ENCODE measurements around the gene PLEKHN1. TPM values are rescaled to one million over a fixed set of nuclear protein-coding genes. Genes with fewer than 3 reads are reported as not detected.

Gene PLEKHN1
- total RNA-seq, 4 donors from 2014 or later = 0.21 to 2.4 TPM; not detected in 2

DNA sequence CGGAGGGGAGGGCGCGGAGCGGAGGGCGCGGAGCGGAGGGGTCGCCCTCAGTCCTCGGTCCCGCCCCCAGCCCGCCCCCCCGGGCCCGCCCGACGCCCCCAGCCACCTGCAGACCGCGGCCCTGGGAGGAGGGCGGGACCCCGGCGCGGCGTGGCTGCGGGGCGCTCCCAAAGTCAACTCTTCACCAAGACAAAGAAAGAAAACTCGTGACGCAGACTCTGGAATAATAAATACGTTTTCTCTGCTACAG lies 32.4 kb downstream of the PLEKHN1 start:
- Histone ChIP-seq H3K36me3 (no peaks in the 10 kb centered on the region), H3K4me1 (peaks cover 0 to 44% (median 24%) of the 10 kb centered on the region in 4 donors), H3K4me3 (peak overlapping the region in 3 of 4 donors; percentile 45 to 70 (median 49)), H3K27me3 (peaks cover 0 to 46% of the 10 kb centered on the region in 2 donors), H3K27ac (peak overlapping the region in 3 of 4 donors; percentile 85 to 98 (median 92)), H3K9me3 (no peaks in the 10 kb centered on the region)
- 13 to 20% methylated on average over 2 to 3 of the region's 27 CpGs for WGBS, 2 donors
- no peak for TF ChIP-seq POLR2A (IDR thresholded peaks at IDR 0.05)
- no peak for TF ChIP-seq EP300 (IDR thresholded peaks at IDR 0.05)
- TF ChIP-seq, protein P1, sequence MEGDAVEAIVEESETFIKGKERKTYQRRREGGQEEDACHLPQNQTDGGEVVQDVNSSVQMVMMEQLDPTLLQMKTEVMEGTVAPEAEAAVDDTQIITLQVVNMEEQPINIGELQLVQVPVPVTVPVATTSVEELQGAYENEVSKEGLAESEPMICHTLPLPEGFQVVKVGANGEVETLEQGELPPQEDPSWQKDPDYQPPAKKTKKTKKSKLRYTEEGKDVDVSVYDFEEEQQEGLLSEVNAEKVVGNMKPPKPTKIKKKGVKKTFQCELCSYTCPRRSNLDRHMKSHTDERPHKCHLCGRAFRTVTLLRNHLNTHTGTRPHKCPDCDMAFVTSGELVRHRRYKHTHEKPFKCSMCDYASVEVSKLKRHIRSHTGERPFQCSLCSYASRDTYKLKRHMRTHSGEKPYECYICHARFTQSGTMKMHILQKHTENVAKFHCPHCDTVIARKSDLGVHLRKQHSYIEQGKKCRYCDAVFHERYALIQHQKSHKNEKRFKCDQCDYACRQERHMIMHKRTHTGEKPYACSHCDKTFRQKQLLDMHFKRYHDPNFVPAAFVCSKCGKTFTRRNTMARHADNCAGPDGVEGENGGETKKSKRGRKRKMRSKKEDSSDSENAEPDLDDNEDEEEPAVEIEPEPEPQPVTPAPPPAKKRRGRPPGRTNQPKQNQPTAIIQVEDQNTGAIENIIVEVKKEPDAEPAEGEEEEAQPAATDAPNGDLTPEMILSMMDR (IDR thresholded peaks at IDR 0.05) = no peak
- no peak for DNase-seq (ENCODE audit: low spot score in 2 of 2)

DNA sequence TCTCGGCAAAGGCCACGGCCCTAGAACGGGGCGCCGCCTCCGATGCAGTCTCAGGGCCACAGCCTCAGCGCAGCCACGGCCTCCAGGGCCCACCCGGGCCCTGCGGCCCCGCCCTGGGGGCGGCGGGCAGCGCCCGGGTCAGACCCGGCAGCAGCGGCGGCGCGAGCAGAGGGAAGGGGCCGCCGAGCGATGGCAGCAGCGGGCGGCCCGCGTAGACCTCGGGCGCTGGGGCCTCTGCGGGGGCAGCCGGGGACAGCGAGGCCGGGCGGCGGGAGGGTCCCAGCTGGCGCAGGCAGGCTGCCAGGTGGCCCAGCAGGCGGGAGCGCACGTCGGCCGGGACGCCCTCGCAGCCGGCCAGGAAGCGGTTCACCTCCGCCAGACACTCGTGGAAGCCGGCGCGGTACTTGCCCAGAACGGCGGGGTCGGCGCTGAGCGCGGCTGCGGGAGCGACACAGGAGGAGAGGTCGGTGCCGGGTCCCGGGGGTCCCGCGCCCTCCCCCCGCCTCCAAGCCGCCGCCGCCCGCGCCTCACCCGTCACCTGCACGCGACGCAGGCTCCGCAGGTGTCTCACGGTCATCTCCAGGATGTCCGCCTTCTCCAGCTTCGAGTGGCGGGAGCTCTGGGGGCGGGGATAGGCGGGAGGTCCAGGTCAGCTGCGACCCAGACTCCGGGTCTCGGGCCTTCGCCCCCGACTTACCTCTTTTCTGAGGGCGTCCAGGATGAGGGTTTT lies 32.9 kb downstream of the PLEKHN1 start:
- Histone ChIP-seq H3K4me1 (peaks cover 0 to 44% (median 24%) of the 10 kb centered on the region in 4 donors), H3K4me3 (peak overlapping the region; percentile 40 to 70 (median 47)), H3K27me3 (peaks cover 0 to 49% of the 10 kb centered on the region in 2 donors), H3K9me3 (no peaks in the 10 kb centered on the region), H3K27ac (peak overlapping the region; percentile 71 to 98 (median 88)), H3K36me3 (no peaks in the 10 kb centered on the region)
- DNase-seq (ENCODE audit: low spot score in 2 of 2) = no peak
- TF ChIP-seq, protein P1 (IDR thresholded peaks at IDR 0.05) = peak in 1 of 5 experiments; percentile 21
- TF ChIP-seq EP300 (IDR thresholded peaks at IDR 0.05) (no peak), POLR2A (IDR thresholded peaks at IDR 0.05) (no peak)
- WGBS, 2 donors = 0% methylated on average over 40 of the region's 86 CpGs; no CpG with 5 or more reads in 1 of the 2 donors

DNA sequence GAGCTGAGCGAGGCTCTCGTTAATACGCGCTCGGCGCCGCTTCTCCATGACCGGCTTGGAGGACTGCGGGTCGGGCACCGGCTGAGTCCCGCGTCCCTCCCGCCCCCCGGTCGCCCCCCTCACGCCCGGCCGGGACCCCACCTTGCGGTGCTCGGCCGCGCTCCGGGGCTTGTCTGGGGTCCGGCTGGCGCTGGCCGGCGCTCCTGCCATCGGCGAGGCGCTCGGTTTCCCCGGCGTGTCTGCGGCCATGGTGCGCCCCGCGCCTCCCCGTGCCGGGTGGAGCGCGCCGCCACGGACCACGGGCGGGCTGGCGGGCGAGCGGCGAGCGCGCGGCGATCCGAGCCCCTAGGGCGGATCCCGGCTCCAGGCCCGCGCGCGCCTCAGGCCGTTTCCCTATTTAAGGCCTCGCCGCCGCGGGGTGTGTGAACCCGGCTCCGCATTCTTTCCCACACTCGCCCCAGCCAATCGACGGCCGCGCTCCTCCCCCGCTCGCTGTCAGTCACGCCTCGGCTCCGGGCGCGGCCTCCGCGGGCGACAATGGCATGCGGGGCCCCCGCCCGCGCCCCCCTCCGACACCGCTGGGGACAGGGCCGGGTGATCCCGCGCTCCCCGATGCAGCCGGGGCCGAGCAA lies 33.6 kb downstream of the PLEKHN1 start, which contains the start of gene HES4:
TSS of gene HES4 (minus strand) at position 373 of the 632 bp plus-strand sequence. CDS start at position 249, 124 bp downstream.
- H3K4me3 ChIP-seq = peak within 1 kb of the TSS; percentile 49 to 70 (median 65)
- WGBS, 2 donors = 0% methylated on average over 43 to 67 of the region's 95 CpGs
- no peaks in the 10 kb centered on the region for H3K9me3 ChIP-seq
- TF ChIP-seq EP300 (IDR thresholded peaks at IDR 0.05) (peak in 1 of 2 donors; percentile 44), POLR2A (IDR thresholded peaks at IDR 0.05) (peak; percentile 64 to 82)
- TF ChIP-seq, protein P1 (IDR thresholded peaks at IDR 0.05) = peak in 1 of 5 experiments; percentile 7
- peak; percentile 53 to 72 for DNase-seq (ENCODE audit: low spot score in 2 of 2)
- H3K4me1 ChIP-seq = peaks cover 0 to 46% (median 25%) of the 10 kb centered on the region in 4 donors
- H3K36me3 ChIP-seq = no peaks in the 10 kb centered on the region
- H3K27ac ChIP-seq = peak within 1 kb of the TSS; percentile 85 to 98 (median 95)
- H3K27me3 ChIP-seq = peaks cover 0 to 55% of the 10 kb centered on the region in 2 donors

DNA sequence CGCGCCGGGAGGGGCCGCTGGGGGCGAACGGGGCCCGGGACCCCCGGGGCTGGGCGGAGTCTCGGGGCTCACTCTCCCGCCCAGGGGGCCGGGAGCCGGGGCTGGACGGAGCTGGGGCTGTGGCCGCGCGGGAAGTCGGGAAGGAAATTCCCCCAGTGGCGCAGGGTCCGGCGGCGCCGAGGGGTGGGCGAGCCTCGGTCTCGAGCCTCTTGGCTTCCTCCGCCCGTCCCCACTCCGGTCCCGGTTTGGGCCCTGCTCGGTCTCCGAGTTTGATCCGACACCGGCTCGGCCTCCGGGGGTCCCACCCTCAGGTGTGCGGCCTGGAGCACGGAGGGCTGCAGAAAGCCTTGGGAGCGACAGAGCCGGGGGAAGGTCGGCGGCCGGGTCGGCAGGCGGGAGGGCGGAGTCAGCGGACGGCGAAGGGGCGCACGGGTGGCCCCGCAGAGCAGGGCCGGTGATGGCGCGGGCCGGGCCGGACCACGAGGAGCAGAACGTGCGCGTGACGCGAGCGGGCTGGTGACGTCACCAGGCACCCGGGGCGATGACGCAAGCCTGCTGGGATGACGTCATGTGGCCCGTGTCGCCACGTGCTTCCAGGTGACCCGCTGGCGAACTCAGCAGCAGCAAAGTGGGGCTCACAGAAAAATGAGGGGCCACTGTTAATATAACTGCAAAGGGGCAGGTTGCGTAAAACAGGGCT lies 34.2 kb downstream of the PLEKHN1 start:
- H3K36me3 ChIP-seq = no peaks in the 10 kb centered on the region
- H3K27ac ChIP-seq = peak overlapping the region; percentile 85 to 98 (median 95)
- peak in 1 of 2 donors; percentile 57 for DNase-seq (ENCODE audit: low spot score in 2 of 2)
- 0 to 1% methylated on average over 8 to 39 of the region's 75 CpGs for WGBS, 2 donors
- H3K4me3 ChIP-seq = peak overlapping the region; percentile 49 to 70 (median 65)
- peaks cover 2 to 62% of the 10 kb centered on the region in 2 donors for H3K27me3 ChIP-seq
- no peaks in the 10 kb centered on the region for H3K9me3 ChIP-seq
- TF ChIP-seq, protein P1 (IDR thresholded peaks at IDR 0.05) = peak in 2 of 5 experiments; percentile 17 to 22
- TF ChIP-seq EP300 (IDR thresholded peaks at IDR 0.05) = peak; percentile 83 to 97
- peak in 1 of 2 donors; percentile 64 for TF ChIP-seq POLR2A (IDR thresholded peaks at IDR 0.05)
- peaks cover 0 to 53% (median 29%) of the 10 kb centered on the region in 4 donors for H3K4me1 ChIP-seq

All from tibial nerve (tissue), 4 donors.